Activated T-helper 2 cell treated with anti-CD3 and anti-CD28 coated beads, Interferon-gamma antibody, Interleukin-2, Interleukin-4, amounts not matched to agents 10 μg/mL and 5 μg/mL and 100 μg/mL, durations not matched to agents 14 hours and 24 hours and 36 hours (primary cell): ENCODE data around the gene ST7L. TPM values are rescaled to one million over a fixed set of nuclear protein-coding genes. Genes with fewer than 3 reads are reported as not detected.
"Not testable (repeated sequence)": the region's sequence is repeated elsewhere in the genome, so short reads cannot be mapped to it uniquely, and the experiment has no call there.

ENCODE experiments used
- DNase-seq: peaks from one replicate; pipeline ENCODE4 v3.0.0; 2021; ENCODE audit warnings: low spot score
- H3K27ac Mint-ChIP-seq: one replicate; pipeline ENCODE4 v1.8.0; 2021; ENCODE audit warnings: mixed read lengths
- H3K27me3 Mint-ChIP-seq: one replicate; pipeline ENCODE4 v1.8.0; 2021; ENCODE audit warnings: low read depth, mixed read lengths
- H3K36me3 Mint-ChIP-seq: one replicate; pipeline ENCODE4 v1.8.0; 2021; ENCODE audit warnings: low read depth, mixed read lengths
- H3K4me1 Mint-ChIP-seq: one replicate; pipeline ENCODE4 v1.8.0; 2021; ENCODE audit warnings: low read depth, mixed read lengths
- H3K4me3 Mint-ChIP-seq: one replicate; pipeline ENCODE4 v1.8.0; 2021; ENCODE audit warnings: low read depth, mild to moderate bottlenecking, moderate library complexity, mixed read lengths
- H3K9me3 Mint-ChIP-seq: one replicate; pipeline ENCODE4 v1.8.0; 2021; ENCODE audit warnings: mixed read lengths
- intact Hi-C: fragments of 100-400 bp; cut with micrococcal nuclease; formaldehyde crosslinking; loops from one replicate; pipeline ENCODE4 v1.15.1; 2023
- total RNA-seq: library from RNA; stranded (reverse); gene quantifications from 2 replicates; pipeline ENCODE4 v1.2.3, GENCODE V29; 2022

Gene ST7L
- total RNA-seq, 1 donor from 2014 or later, result 15.4 TPM

- H3K36me3 Mint-ChIP-seq, result peaks cover 55% of the 10 kb centered on the region
These were observed 14.7 kb upstream of the ST7L start for GRCh38 chr1:112633628-112634027.

GRCh38 chr1:112629256-112629655 is 10.3 kb upstream of the ST7L start:
- peaks cover 79% of the 10 kb centered on the region for H3K36me3 Mint-ChIP-seq
- H3K4me3 Mint-ChIP-seq, result no peak overlapping the region
- intact Hi-C loops, result no loop called here
- no peaks in the 10 kb centered on the region for H3K9me3 Mint-ChIP-seq
- peaks cover 72% of the 10 kb centered on the region for H3K4me1 Mint-ChIP-seq
- no peaks in the 10 kb centered on the region for H3K27me3 Mint-ChIP-seq
- DNase-seq, result no peak
- H3K27ac Mint-ChIP-seq, result peak overlapping the region; percentile 1

More at GRCh38 chr1:112633628-112634027, 14.7 kb upstream of the ST7L start:
- DNase-seq, result no peak
- Mint-ChIP-seq H3K27me3 (no peaks in the 10 kb centered on the region), H3K4me3 (no peak overlapping the region), H3K9me3 (no peaks in the 10 kb centered on the region), H3K27ac (no peak overlapping the region), H3K4me1 (peaks cover 65% of the 10 kb centered on the region)
- intact Hi-C loops, result no loop called here

- no peak overlapping the region for H3K4me3 Mint-ChIP-seq
- no peaks in the 10 kb centered on the region for H3K9me3 Mint-ChIP-seq
- H3K27ac Mint-ChIP-seq, result no peak overlapping the region
- H3K4me1 Mint-ChIP-seq, result peaks cover 65% of the 10 kb centered on the region
- intact Hi-C loops, result no loop called here
- DNase-seq, result no peak
- H3K27me3 Mint-ChIP-seq, result no peaks in the 10 kb centered on the region
- H3K36me3 Mint-ChIP-seq, result peaks cover 77% of the 10 kb centered on the region
These were observed 9.6 kb upstream of the ST7L start for GRCh38 chr1:112628516-112628915.

DNA sequence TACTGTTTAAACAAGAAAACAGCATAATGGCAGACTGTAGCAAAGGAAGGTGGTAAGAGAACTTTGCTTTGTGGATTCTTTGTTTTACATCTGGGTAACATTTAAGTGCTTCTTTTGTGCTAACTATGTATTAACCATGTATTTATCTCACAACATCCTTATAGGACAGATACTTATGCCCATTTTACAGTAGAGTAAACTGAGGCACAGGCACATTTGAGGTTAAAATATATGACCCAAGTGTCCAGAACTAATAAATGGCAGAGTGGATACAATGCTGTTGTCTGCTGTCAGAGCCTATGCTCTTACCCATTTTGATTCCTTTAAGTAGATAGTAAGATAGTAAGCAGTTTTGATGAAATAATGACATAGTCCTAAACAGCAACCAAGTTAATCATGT is 7.9 kb upstream of the ST7L start:
- H3K9me3 Mint-ChIP-seq, result no peaks in the 10 kb centered on the region
- H3K27me3 Mint-ChIP-seq, result no peaks in the 10 kb centered on the region
- intact Hi-C loops, result no loop called here
- peak overlapping the region; percentile 40 for H3K27ac Mint-ChIP-seq
- peaks cover 63% of the 10 kb centered on the region for H3K4me1 Mint-ChIP-seq
- H3K4me3 Mint-ChIP-seq, result peak overlapping the region; percentile 0
- no peak for DNase-seq
- H3K36me3 Mint-ChIP-seq, result peaks cover 77% of the 10 kb centered on the region

DNA sequence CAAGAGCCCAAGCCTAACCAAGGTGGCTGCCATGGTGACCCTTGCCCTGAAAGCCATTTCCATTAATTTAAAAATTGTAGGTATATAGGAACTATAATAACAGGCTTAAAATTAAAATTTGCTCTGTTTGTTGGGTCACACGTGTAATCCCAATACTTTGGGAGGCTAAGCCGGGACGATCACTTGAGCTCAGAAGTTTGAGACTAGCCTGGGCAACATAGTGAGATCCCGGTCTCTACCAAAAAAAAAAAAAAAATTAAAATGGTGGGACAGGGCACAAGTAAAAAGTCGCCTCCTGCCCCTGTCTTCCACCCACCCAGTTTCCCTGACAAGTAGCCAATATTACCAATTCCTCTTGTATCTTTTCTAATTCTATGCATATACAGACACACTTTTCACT is 7.3 kb upstream of the ST7L start:
- no peaks in the 10 kb centered on the region for H3K27me3 Mint-ChIP-seq
- H3K36me3 Mint-ChIP-seq, result peaks cover 74% of the 10 kb centered on the region
- intact Hi-C loops, result no loop called here
- H3K9me3 Mint-ChIP-seq, result no peaks in the 10 kb centered on the region
- H3K4me1 Mint-ChIP-seq, result peaks cover 59% of the 10 kb centered on the region
- no peak overlapping the region for H3K4me3 Mint-ChIP-seq
- peak overlapping the region; percentile 40 for H3K27ac Mint-ChIP-seq
- no peak for DNase-seq

DNA sequence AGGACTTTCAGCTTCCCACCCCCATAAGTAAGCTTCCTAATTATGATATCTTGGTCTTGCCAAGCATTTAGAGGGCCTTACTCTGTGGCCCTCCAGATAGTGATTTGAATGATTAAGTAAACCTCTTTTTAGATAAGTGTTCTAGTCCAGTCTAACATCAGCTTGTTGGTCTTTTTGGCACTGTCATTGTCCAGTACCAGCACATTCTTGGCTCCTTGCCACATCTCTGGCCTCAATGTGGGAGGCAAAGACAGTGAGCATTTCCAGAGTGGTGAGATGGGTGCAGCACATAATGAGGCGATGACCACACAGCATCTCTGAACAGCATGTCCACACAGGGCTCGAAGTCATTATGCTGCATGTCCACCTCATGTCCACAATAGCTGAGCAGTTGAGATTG is 6.8 kb upstream of the ST7L start:
- Mint-ChIP-seq H3K27ac (no peak overlapping the region), H3K27me3 (no peaks in the 10 kb centered on the region), H3K4me3 (no peak overlapping the region), H3K4me1 (peaks cover 58% of the 10 kb centered on the region), H3K36me3 (peaks cover 74% of the 10 kb centered on the region), H3K9me3 (no peaks in the 10 kb centered on the region)
- no peak for DNase-seq
- intact Hi-C loops, result no loop called here

- DNase-seq, H3K4me3 Mint-ChIP-seq, intact Hi-C loops, H3K27me3 Mint-ChIP-seq, H3K9me3 Mint-ChIP-seq: not testable (repeated sequence)
- Mint-ChIP-seq H3K27ac (peak overlapping the region; percentile 60), H3K4me1 (peaks cover 54% of the 10 kb centered on the region), H3K36me3 (peaks cover 73% of the 10 kb centered on the region)
These were observed 5.6 kb upstream of the ST7L start for GRCh38 chr1:112624493-112624892.

GRCh38 chr1:112620377-112620695 is 1.4 kb upstream of the ST7L start:
- H3K4me1 Mint-ChIP-seq, result peaks cover 31% of the 10 kb centered on the region
- intact Hi-C loops, result loop anchor here (2.0 kb wide), 1 partner anchor 54 kb away; the partner anchor contains the start of gene MOV10

GRCh38 chr1:112619518-112620376 is 806 bp upstream of the ST7L start, which contains the start of gene CAPZA1:
CAPZA1 (plus strand) TSS chr1:112619832; CDS start chr1:112619845, 13 bp downstream.
- peak within 1 kb of the TSS; percentile 99 for H3K4me3 Mint-ChIP-seq

More at GRCh38 chr1:112620377-112620695, 1.4 kb upstream of the ST7L start:
- no peak for DNase-seq
- Mint-ChIP-seq H3K27ac (peak overlapping the region; percentile 99), H3K36me3 (peaks cover 51% of the 10 kb centered on the region), H3K4me3 (peak overlapping the region; percentile 99), H3K9me3 (no peaks in the 10 kb centered on the region), H3K27me3 (no peaks in the 10 kb centered on the region)

GRCh38 chr1:112618114-112618720 is 724 bp downstream of the ST7L start:
- Mint-ChIP-seq H3K27ac (peak overlapping the region; percentile 99), H3K9me3 (no peaks in the 10 kb centered on the region), H3K4me1 (peaks cover 20% of the 10 kb centered on the region), H3K4me3 (peak overlapping the region; percentile 99), H3K36me3 (peaks cover 40% of the 10 kb centered on the region), H3K27me3 (no peaks in the 10 kb centered on the region)
- DNase-seq, result peak; percentile 11
- intact Hi-C loops, result loop anchor here (1.0 to 10.0 kb wide), 6 partner anchors 19 to 454 kb away; partner anchors contain the start of genes LRIG2, RHOC, SLC16A1 and WNT2B

More at GRCh38 chr1:112619518-112620376, 806 bp upstream of the ST7L start, which contains the start of gene CAPZA1:
- Mint-ChIP-seq H3K27ac (peak within 1 kb of the TSS; percentile 99), H3K9me3 (no peaks in the 10 kb centered on the region), H3K27me3 (no peaks in the 10 kb centered on the region), H3K4me1 (peaks cover 25% of the 10 kb centered on the region), H3K36me3 (peaks cover 45% of the 10 kb centered on the region)
- intact Hi-C loops, result loop anchor here (2.0 to 10.0 kb wide), 6 partner anchors 17 to 453 kb away; partner anchors contain the start of genes LRIG2, MOV10, SLC16A1 and WNT2B
- peak; percentile 90 for DNase-seq

DNA sequence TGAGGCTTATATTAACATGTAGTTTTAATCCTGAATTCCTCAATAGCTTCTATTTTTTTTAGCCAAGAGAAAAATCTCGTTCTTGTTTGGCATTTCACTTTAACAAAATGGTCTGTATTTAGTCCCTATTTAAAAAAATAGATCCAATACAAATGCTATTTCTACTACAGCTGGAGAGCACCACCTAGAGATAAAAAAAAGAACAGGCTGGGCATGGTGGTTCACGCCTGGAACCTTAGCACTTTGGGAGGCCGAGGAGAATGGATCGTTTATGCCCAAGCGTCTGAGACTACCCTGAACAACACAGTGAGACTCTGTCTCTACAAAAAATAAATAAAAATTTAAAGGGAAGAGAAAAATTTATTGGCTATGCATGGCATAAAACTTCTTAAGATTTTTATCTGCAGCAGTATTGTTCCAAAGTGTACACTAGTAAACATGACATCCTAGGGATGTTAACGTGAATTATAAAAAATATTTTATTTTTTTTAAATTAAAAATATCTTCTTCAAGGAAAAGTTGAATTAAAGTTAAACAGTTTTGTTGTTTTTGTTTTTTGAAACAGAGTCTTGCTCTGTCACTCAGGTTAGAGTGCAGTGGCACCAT is 4.4 kb downstream of the ST7L start:
- no peak for DNase-seq
- Mint-ChIP-seq H3K27me3 (no peaks in the 10 kb centered on the region), H3K27ac (peak overlapping the region; percentile 27), H3K9me3 (no peaks in the 10 kb centered on the region), H3K4me1 (peaks cover 10% of the 10 kb centered on the region), H3K36me3 (peaks cover 27% of the 10 kb centered on the region), H3K4me3 (no peak overlapping the region)
- intact Hi-C loops, result loop anchor here (1.0 to 10.0 kb wide), 4 partner anchors 107 to 458 kb away; partner anchors contain the start of genes LRIG2 and WNT2B

DNA sequence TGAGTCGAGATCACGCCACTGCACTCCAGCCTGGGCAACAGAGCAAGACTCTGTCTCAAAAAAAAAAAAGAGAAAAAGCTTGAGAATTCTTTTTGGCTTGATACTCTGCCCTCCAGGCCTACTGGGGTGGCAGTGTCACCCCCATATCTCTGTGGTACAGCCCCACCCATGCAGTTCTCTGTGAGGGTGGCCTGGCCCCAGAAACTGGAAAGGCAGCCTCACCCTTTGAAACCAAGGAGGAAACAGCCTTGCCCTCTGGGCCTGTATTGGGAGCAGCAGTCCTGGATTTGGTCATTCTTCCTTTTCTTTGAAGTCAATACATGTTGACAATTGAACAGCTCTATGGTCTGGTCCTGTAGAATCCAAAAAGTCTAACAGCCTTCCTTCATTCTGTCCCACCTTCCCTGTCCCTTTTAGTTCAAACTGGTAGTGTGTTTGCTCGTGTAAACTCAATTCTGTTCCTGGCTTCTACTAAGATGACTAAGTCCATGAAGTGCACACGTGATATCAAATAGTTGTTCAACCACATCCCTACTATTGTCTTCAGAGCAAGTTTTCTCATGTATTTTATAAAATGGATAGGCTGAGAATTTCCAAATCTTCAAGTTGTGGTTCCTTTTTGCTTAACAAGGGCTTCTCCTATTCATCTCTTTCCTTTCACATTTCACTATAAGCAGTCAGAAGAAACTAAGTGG is 13.2 kb downstream of the ST7L start:
- H3K27ac Mint-ChIP-seq, result no peak overlapping the region
- intact Hi-C loops, result no loop called here
- no peaks in the 10 kb centered on the region for H3K27me3 Mint-ChIP-seq
- no peak for DNase-seq
- no peaks in the 10 kb centered on the region for H3K9me3 Mint-ChIP-seq
- peaks cover 9% of the 10 kb centered on the region for H3K4me1 Mint-ChIP-seq
- peaks cover 43% of the 10 kb centered on the region for H3K36me3 Mint-ChIP-seq
- no peak overlapping the region for H3K4me3 Mint-ChIP-seq
